CD4-positive, alpha-beta T cell (primary cell): Measurements from ENCODE around the gene KDM3B. TPM values are rescaled to one million over a fixed set of nuclear protein-coding genes. Genes with fewer than 3 reads are reported as not detected.

Experiments
- ATAC-seq: fragments of 200-7000 bp; cut with Tn5 transposase; one replicate; pipeline ENCODE4 v1.10.0; 2022; ENCODE audit warnings: mild to moderate bottlenecking; ENCODE audit not compliant: poor library complexity
- CTCF ChIA-PET: fragments of 350-600 bp; sonication (Branson Sonifier 250); formaldehyde crosslinking; loops from one replicate; lab custom pipeline; 2021; ENCODE audit warnings: antibody characterized with exemption, inconsistent platforms; lab: Charles Lee
- POLR2A ChIA-PET: fragments of 350-600 bp; sonication (Branson Sonifier 250); formaldehyde crosslinking; loops from one replicate; lab custom pipeline; 2021; ENCODE audit warnings: antibody characterized with exemption, inconsistent platforms; lab: Charles Lee
- DNase-seq, 14 experiments: peaks; one replicate each; pipeline ENCODE4 v3.0.0-alpha.2; 2013 to 2020; ENCODE audit warnings: mixed read lengths in 2 of 14
- H3K27ac ChIP-seq, 2 donors: one replicate each; pipeline versions ENCODE4 v1.5.1 to v1.7.0; 2013; ENCODE audit warnings: low read length in 2 of 2, low read depth in 1 of 2, mild to moderate bottlenecking in 1 of 2
- H3K27me3 ChIP-seq, 2 experiments: 1 replicate in 1 of 2; 2 replicates in 1 of 2; pipeline versions ENCODE4 v1.6.1 to v1.7.0; 2013; ENCODE audit warnings: low read length in 2 of 2, control low read depth in 1 of 2, mild to moderate bottlenecking in 1 of 2, moderate library complexity in 1 of 2; ENCODE audit not compliant: insufficient read depth in 2 of 2, control insufficient read depth in 1 of 2
- H3K36me3 ChIP-seq: one replicate; pipeline ENCODE4 v1.6.1; 2013; ENCODE audit warnings: low read length, control low read depth; ENCODE audit not compliant: insufficient read depth
- H3K4me1 ChIP-seq: one replicate; pipeline ENCODE4 v1.6.1; 2013; ENCODE audit warnings: low read length, control low read depth; ENCODE audit not compliant: insufficient read depth
- H3K4me3 ChIP-seq: one replicate; pipeline ENCODE4 v1.5.1; 2013; ENCODE audit warnings: mild to moderate bottlenecking, low read length, moderate library complexity
- H3K9me3 ChIP-seq, 2 experiments: 1 replicate in 1 of 2; 2 replicates in 1 of 2; pipeline versions ENCODE4 v1.6.1 to v1.7.0; 2013; ENCODE audit warnings: low read length in 2 of 2, mild to moderate bottlenecking in 2 of 2, control low read depth in 1 of 2, moderate library complexity in 1 of 2; ENCODE audit not compliant: control insufficient read depth in 1 of 2, insufficient read depth in 1 of 2
- H3K27ac Mint-ChIP-seq: one replicate; pipeline ENCODE4 v1.8.0; 2020; ENCODE audit warnings: mixed read lengths
- H3K27me3 Mint-ChIP-seq: one replicate; pipeline ENCODE4 v1.8.0; 2021; ENCODE audit warnings: mixed read lengths
- H3K36me3 Mint-ChIP-seq: one replicate; pipeline ENCODE4 v1.8.0; 2021; ENCODE audit warnings: low read depth, mixed read lengths
- H3K4me1 Mint-ChIP-seq: one replicate; pipeline ENCODE4 v1.8.0; 2021; ENCODE audit warnings: low read depth, mixed read lengths
- H3K4me3 Mint-ChIP-seq: one replicate; pipeline ENCODE4 v1.8.0; 2020; ENCODE audit warnings: mild to moderate bottlenecking, mixed read lengths
- H3K9me3 Mint-ChIP-seq: one replicate; pipeline ENCODE4 v1.8.0; 2020; ENCODE audit warnings: mixed read lengths
- CTCF ChIP-seq: fragments of 200-600 bp; IDR thresholded peaks from one replicate; pipeline ENCODE4 v1.8.0; 2022; ENCODE audit warnings: antibody characterized with exemption, mild to moderate bottlenecking
- intact Hi-C, 2 experiments: fragments of 100-400 bp; cut with DNase I in 1 of 2; cut with micrococcal nuclease in 1 of 2; formaldehyde crosslinking; loops; one replicate each; pipeline versions ENCODE4 v1.15.1 to v1.9.0; 2023 to 2025; cut with DNase I, micrococcal nuclease
- total RNA-seq, 174 experiments: library from RNA in 2 of 174; stranded (reverse) in 2 of 174; gene quantifications; one replicate each; pipeline ENCODE4 v1.2.3 and lab custom pipeline; 2021 to 2026

Gene KDM3B
- total RNA-seq, 2 experiments from 2014 or later, result 59.5 to 66.0 TPM

GRCh38 chr5:138337685-138338410, 14.6 kb upstream of the KDM3B start, which contains the start of gene FAM53C:
Gene FAM53C, plus strand, starts transcription at chr5:138338266. Its CDS starts 3,070 bp downstream, at chr5:138341336.
- Histone ChIP-seq H3K4me1 (peaks cover 21% of the 10 kb centered on the region), H3K27me3 (no peaks in the 10 kb centered on the region), H3K36me3 (peaks cover 12% of the 10 kb centered on the region), H3K9me3 (no peaks in the 10 kb centered on the region), H3K27ac (peak within 1 kb of the TSS; percentile 93 to 95), H3K4me3 (peak within 1 kb of the TSS; percentile 62)
- peak; percentile 82 to 96 (median 92) for DNase-seq
- Mint-ChIP-seq H3K9me3 (no peaks in the 10 kb centered on the region), H3K27me3 (no peaks in the 10 kb centered on the region), H3K27ac (peak within 1 kb of the TSS; percentile 96), H3K4me1 (peaks cover 46% of the 10 kb centered on the region), H3K4me3 (peak within 1 kb of the TSS; percentile 94), H3K36me3 (peaks cover 15% of the 10 kb centered on the region)
- intact Hi-C loops, result loop anchor here (1.0 to 10.0 kb wide), 7 partner anchors 14 to 1067 kb away; partner anchors contain the start of genes KDM3B (in 2 of the 2), CDC23 (in 1 of the 2), HNRNPA0 (in 1 of the 2) and HSPA9 (in 1 of the 2)
- TF ChIP-seq CTCF, result no peak
- POLR2A ChIA-PET, result interaction anchor here (0.7 to 8.5 kb wide), 18 partner anchors 8 to 1769 kb away, joined by 3 to 293 read pairs (median 4); partner anchors contain the start of genes BRD8, CDC23, EGR1 and ETF1
- CTCF ChIA-PET, result interaction anchor here (13.3 kb wide), 1 partner anchor 15 kb away, joined by 248 read pairs; the partner anchor contains the start of gene KDM3B
- ATAC-seq, result peak; percentile 81

- Mint-ChIP-seq H3K36me3 (peaks cover 21% of the 10 kb centered on the region), H3K4me3 (peak overlapping the region; percentile 94), H3K9me3 (no peaks in the 10 kb centered on the region), H3K27me3 (no peaks in the 10 kb centered on the region), H3K27ac (peak overlapping the region; percentile 84), H3K4me1 (peaks cover 46% of the 10 kb centered on the region)
- ChIA-PET CTCF (interaction anchor here (1.3 to 13.3 kb wide), 2 partner anchors 11 to 14 kb away, joined by 3 to 248 read pairs; partner anchors contain the start of gene KDM3B), POLR2A (interaction anchor here (0.7 to 8.5 kb wide), 17 partner anchors 8 to 1769 kb away, joined by 3 to 293 read pairs (median 4); partner anchors contain the start of genes BRD8, CDC23, EGR1 and ETF1)
- peak in 1 of 14 experiments; percentile 3 for DNase-seq
- ATAC-seq, result no peak
- peaks cover 18% of the 10 kb centered on the region for H3K36me3 ChIP-seq
- H3K27ac ChIP-seq, result peak overlapping the region in 1 of 2 donors; percentile 95
- intact Hi-C loops, result loop anchor here (1.0 to 10.0 kb wide), 7 partner anchors 14 to 1066 kb away; partner anchors contain the start of genes KDM3B (in 2 of the 2), CDC23 (in 1 of the 2), HNRNPA0 (in 1 of the 2) and HSPA9 (in 1 of the 2)
- H3K27me3 ChIP-seq, result no peaks in the 10 kb centered on the region
- no peak for TF ChIP-seq CTCF
- peaks cover 21% of the 10 kb centered on the region for H3K4me1 ChIP-seq
- no peaks in the 10 kb centered on the region for H3K9me3 ChIP-seq
- H3K4me3 ChIP-seq, result peak overlapping the region; percentile 62
Observed at GRCh38 chr5:138338411-138339090, 13.9 kb upstream of the KDM3B start.

- ATAC-seq, result no peak
- no peaks in the 10 kb centered on the region for H3K27me3 ChIP-seq
- intact Hi-C loops, result loop anchor here (2.0 to 10.0 kb wide), 6 partner anchors 14 to 1066 kb away; partner anchors contain the start of genes CDC23 (in 1 of the 2), HNRNPA0 (in 1 of the 2), HSPA9 (in 1 of the 2) and KDM3B (in 1 of the 2)
- Mint-ChIP-seq H3K9me3 (no peaks in the 10 kb centered on the region), H3K4me1 (peaks cover 46% of the 10 kb centered on the region), H3K27ac (peak overlapping the region; percentile 84), H3K27me3 (no peaks in the 10 kb centered on the region), H3K4me3 (peak overlapping the region; percentile 94), H3K36me3 (peaks cover 26% of the 10 kb centered on the region)
- peak overlapping the region in 1 of 2 donors; percentile 95 for H3K27ac ChIP-seq
- peaks cover 22% of the 10 kb centered on the region for H3K36me3 ChIP-seq
- CTCF ChIA-PET, result interaction anchor here (1.3 to 13.3 kb wide), 2 partner anchors 12 to 14 kb away, joined by 3 to 248 read pairs; partner anchors contain the start of gene KDM3B
- H3K4me1 ChIP-seq, result peaks cover 21% of the 10 kb centered on the region
- POLR2A ChIA-PET, result interaction anchor here (0.6 to 8.5 kb wide), 5 partner anchors 12 to 258 kb away, joined by 3 to 293 read pairs (median 3); partner anchors contain the start of genes BRD8, ETF1, KDM3B and KIF20A
- peak in 1 of 14 experiments; percentile 23 for DNase-seq
- H3K9me3 ChIP-seq, result no peaks in the 10 kb centered on the region
- peak overlapping the region; percentile 62 for H3K4me3 ChIP-seq
- TF ChIP-seq CTCF, result no peak
Observed at GRCh38 chr5:138339091-138339456, 13.4 kb upstream of the KDM3B start.
